Fibroblast of the aortic adventitia (primary cell): ENCODE results near the gene BCAM. TPM values are rescaled to one million over a fixed set of nuclear protein-coding genes. Genes with fewer than 3 reads are reported as not detected.

Source experiments
- DNase-seq: peaks from one replicate; pipeline ENCODE4 v3.0.0-alpha.2; 2010; ENCODE audit warnings: low read depth
- H3K4me3 ChIP-seq: 2 replicates; pipeline ENCODE4 v1.5.1; 2011; ENCODE audit warnings: low read depth, mild to moderate bottlenecking, control low read depth, low read length, moderate library complexity
- total RNA-seq: library from RNA; depleted of rRNA; stranded (reverse); fragments of >200 nt; gene quantifications from 2 replicates; pipeline ENCODE4 v1.2.3, GENCODE V29; 2012; ENCODE audit warnings: low replicate concordance
- TF ChIP-seq, protein P1 (sequence below): IDR thresholded peaks from 2 replicates; pipeline ENCODE4 v1.5.1; 2011; ENCODE audit warnings: mild to moderate bottlenecking, low read length, control low read depth, inconsistent platforms; ENCODE audit not compliant: insufficient read depth

BCAM gene
- total RNA-seq, 1 donor = 5.9 TPM

- TF ChIP-seq, protein P1, sequence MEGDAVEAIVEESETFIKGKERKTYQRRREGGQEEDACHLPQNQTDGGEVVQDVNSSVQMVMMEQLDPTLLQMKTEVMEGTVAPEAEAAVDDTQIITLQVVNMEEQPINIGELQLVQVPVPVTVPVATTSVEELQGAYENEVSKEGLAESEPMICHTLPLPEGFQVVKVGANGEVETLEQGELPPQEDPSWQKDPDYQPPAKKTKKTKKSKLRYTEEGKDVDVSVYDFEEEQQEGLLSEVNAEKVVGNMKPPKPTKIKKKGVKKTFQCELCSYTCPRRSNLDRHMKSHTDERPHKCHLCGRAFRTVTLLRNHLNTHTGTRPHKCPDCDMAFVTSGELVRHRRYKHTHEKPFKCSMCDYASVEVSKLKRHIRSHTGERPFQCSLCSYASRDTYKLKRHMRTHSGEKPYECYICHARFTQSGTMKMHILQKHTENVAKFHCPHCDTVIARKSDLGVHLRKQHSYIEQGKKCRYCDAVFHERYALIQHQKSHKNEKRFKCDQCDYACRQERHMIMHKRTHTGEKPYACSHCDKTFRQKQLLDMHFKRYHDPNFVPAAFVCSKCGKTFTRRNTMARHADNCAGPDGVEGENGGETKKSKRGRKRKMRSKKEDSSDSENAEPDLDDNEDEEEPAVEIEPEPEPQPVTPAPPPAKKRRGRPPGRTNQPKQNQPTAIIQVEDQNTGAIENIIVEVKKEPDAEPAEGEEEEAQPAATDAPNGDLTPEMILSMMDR = no peak
- no peak overlapping the region for H3K4me3 ChIP-seq
- no peak for DNase-seq
Measured at GRCh38 chr19:44810234-44811121, 1.6 kb downstream of the BCAM start.

GRCh38 chr19:44811122-44811419 lies 2.2 kb downstream of the BCAM start:
- no peak for DNase-seq
- no peak overlapping the region for H3K4me3 ChIP-seq
- TF ChIP-seq, protein P1 = no peak

DNA sequence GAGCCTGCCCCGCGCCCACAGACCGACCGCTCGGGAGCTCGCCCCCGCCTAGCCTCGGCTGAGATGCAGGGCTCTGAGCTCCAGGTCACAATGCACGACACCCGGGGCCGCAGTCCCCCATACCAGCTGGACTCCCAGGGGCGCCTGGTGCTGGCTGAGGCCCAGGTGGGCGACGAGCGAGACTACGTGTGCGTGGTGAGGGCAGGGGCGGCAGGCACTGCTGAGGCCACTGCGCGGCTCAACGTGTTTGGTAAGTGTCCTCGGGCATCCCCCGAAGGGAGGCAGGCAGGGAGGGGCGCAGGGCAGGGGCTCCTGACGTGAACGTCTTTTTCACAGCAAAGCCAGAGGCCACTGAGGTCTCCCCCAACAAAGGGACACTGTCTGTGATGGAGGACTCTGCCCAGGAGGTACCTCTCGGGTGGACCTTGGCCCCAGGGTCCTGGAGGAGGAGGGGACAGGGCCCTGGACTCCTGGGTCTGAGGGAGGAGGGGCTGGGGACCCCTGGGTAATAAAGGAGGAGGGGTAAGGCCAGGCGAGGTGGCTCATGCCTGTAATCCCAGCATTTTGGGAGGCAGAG lies 3.3 kb downstream of the BCAM start:
- TF ChIP-seq, protein P1 = no peak
- DNase-seq = no peak
- no peak overlapping the region for H3K4me3 ChIP-seq

DNA sequence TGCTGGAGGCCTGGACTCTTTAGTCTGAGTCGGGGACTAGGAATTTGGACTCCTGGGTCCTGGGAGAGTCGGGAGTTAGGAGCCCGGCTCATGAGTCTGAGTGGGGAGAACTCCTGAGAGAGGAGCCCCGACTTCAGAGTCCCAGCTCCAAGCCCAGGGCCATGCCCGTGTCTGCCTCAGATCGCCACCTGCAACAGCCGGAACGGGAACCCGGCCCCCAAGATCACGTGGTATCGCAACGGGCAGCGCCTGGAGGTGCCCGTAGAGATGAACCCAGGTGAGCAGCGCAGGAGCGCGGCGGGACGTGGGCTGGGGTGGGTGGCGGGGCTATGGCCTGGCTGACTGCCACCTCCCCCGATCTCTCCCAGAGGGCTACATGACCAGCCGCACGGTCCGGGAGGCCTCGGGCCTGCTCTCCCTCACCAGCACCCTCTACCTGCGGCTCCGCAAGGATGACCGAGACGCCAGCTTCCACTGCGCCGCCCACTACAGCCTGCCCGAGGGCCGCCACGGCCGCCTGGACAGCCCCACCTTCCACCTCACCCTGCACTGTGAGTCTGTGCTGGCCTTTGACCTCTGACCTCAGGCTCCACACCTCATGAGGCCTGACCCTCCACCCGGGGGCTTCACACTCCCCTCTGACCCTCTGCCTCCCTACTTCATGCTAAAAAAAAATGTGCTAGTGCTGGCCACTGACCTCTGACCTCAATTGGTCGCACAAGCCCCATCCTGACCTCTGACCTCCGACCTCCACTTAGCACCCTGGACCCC lies 4.4 kb downstream of the BCAM start:
- DNase-seq = no peak
- no peak overlapping the region for H3K4me3 ChIP-seq
- TF ChIP-seq, protein P1 = no peak

GRCh38 chr19:44813841-44814470 lies 5.1 kb downstream of the BCAM start:
- no peak for DNase-seq
- H3K4me3 ChIP-seq = no peak overlapping the region
- TF ChIP-seq, protein P1 = no peak

DNA sequence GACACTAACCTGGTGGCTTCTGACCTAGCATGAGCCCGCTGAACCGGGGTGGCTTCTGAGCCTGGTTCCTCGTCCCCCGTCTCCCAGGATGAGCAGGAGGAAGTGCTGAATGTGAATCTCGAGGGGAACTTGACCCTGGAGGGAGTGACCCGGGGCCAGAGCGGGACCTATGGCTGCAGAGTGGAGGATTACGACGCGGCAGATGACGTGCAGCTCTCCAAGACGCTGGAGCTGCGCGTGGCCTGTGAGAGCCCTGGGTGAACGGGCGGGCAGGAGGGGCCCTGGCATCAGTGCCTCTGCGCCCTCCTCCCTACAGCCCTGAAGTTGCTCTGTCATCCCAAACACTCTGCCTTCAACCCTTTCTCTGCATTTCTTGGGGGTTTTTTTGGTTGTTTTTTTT lies 5.6 kb downstream of the BCAM start:
- H3K4me3 ChIP-seq = no peak overlapping the region
- TF ChIP-seq, protein P1 = no peak
- no peak for DNase-seq
